ENCODE data around the gene HSD17B14. TPM values are rescaled to one million over a fixed set of nuclear protein-coding genes. Genes with fewer than 3 reads are reported as not detected.

The HSD17B14 gene
- total and polyA plus RNA-seq, 2 of the 13 experiments (the other 11 are each of a cell fraction or from before 2014, with no cell fraction given): 0.58 to 1.2 TPM

DNA sequence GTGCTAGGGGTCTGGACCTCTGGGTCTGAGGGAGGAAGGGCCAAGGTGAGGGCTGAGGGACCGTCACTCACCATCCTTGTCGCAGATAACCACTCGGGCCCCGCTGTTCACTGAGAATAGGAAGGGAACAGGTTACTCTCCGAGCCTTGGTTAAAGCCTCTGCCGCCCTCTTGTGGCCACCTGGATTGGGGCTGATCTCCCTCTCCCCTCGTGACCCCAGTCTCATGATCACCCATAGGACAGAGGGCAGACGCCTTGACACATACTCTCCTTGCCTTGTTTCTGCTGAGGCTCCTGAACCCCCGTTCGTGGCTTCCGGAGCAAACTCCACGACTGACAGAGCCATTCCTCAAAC, 580 bp downstream of the HSD17B14 start (continued):
- TF ChIP-seq ATRX (CRISPR knock-in tag; IDR thresholded peaks at IDR 0.05; ENCODE audit: borderline replicate concordance): no peak
- no peak for TF ChIP-seq BRCA1 (CRISPR knock-in tag; IDR thresholded peaks at IDR 0.05)
- TF ChIP-seq ZSCAN22 (CRISPR knock-in tag; IDR thresholded peaks at IDR 0.05): no peak; the same call in 1 of the 2 replicates
- no peak for TF ChIP-seq ZNF891 (CRISPR knock-in tag; IDR thresholded peaks at IDR 0.05)
- TF ChIP-seq SOX5 (CRISPR knock-in tag; IDR thresholded peaks at IDR 0.05; ENCODE audit: borderline replicate concordance): no peak
- TF ChIP-seq RCOR2 (CRISPR knock-in tag; IDR thresholded peaks at IDR 0.05): no peak
- no peak for TF ChIP-seq ZNF337 (CRISPR knock-in tag; IDR thresholded peaks at IDR 0.05; ENCODE audit: borderline replicate concordance, low read depth)
- no peak for TF ChIP-seq ZNF496 (CRISPR knock-in tag; IDR thresholded peaks at IDR 0.05; ENCODE audit: insufficient replicate concordance)
- TF ChIP-seq, protein P1, sequence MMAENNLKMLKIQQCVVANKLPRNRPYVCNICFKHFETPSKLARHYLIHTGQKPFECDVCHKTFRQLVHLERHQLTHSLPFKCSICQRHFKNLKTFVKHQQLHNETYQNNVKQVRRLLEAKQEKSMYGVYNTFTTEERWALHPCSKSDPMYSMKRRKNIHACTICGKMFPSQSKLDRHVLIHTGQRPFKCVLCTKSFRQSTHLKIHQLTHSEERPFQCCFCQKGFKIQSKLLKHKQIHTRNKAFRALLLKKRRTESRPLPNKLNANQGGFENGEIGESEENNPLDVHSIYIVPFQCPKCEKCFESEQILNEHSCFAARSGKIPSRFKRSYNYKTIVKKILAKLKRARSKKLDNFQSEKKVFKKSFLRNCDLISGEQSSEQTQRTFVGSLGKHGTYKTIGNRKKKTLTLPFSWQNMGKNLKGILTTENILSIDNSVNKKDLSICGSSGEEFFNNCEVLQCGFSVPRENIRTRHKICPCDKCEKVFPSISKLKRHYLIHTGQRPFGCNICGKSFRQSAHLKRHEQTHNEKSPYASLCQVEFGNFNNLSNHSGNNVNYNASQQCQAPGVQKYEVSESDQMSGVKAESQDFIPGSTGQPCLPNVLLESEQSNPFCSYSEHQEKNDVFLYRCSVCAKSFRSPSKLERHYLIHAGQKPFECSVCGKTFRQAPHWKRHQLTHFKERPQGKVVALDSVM (CRISPR knock-in tag; IDR thresholded peaks at IDR 0.05): no peak
- TF ChIP-seq MYC (CRISPR knock-in tag; IDR thresholded peaks at IDR 0.05; ENCODE audit: borderline replicate concordance): no peak
- no peak for TF ChIP-seq KDM6A (CRISPR knock-in tag; IDR thresholded peaks at IDR 0.05; ENCODE audit: low read depth)
- TF ChIP-seq ZKSCAN1 (IDR thresholded peaks at IDR 0.05; ENCODE audit: low read length): no peak
- TF ChIP-seq TBX2 (CRISPR knock-in tag; IDR thresholded peaks at IDR 0.05; ENCODE audit: borderline replicate concordance): 0 out of 2 replicates have a peak, but pooled peaks have one; percentile 33
- no peak for TF ChIP-seq ZNF484 (CRISPR knock-in tag; IDR thresholded peaks at IDR 0.05; ENCODE audit: borderline replicate concordance, low read depth)
- no peak for TF ChIP-seq SMAD1 (CRISPR knock-in tag; IDR thresholded peaks at IDR 0.05; ENCODE audit: borderline replicate concordance, low read depth)
- TF ChIP-seq, protein P2, sequence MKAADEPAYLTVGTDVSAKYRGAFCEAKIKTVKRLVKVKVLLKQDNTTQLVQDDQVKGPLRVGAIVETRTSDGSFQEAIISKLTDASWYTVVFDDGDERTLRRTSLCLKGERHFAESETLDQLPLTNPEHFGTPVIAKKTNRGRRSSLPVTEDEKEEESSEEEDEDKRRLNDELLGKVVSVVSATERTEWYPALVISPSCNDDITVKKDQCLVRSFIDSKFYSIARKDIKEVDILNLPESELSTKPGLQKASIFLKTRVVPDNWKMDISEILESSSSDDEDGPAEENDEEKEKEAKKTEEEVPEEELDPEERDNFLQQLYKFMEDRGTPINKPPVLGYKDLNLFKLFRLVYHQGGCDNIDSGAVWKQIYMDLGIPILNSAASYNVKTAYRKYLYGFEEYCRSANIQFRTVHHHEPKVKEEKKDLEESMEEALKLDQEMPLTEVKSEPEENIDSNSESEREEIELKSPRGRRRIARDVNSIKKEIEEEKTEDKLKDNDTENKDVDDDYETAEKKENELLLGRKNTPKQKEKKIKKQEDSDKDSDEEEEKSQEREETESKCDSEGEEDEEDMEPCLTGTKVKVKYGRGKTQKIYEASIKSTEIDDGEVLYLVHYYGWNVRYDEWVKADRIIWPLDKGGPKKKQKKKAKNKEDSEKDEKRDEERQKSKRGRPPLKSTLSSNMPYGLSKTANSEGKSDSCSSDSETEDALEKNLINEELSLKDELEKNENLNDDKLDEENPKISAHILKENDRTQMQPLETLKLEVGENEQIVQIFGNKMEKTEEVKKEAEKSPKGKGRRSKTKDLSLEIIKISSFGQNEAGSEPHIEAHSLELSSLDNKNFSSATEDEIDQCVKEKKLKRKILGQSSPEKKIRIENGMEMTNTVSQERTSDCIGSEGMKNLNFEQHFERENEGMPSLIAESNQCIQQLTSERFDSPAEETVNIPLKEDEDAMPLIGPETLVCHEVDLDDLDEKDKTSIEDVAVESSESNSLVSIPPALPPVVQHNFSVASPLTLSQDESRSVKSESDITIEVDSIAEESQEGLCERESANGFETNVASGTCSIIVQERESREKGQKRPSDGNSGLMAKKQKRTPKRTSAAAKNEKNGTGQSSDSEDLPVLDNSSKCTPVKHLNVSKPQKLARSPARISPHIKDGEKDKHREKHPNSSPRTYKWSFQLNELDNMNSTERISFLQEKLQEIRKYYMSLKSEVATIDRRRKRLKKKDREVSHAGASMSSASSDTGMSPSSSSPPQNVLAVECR (CRISPR knock-in tag; IDR thresholded peaks at IDR 0.05; ENCODE audit: borderline replicate concordance): no peak; the same call in 1 of the 2 replicates
- TF ChIP-seq DNMT3B (CRISPR knock-in tag; conservative IDR thresholded peaks at IDR 0.05): no peak
- no peak for TF ChIP-seq ZBTB42 (CRISPR knock-in tag; IDR thresholded peaks at IDR 0.05)
- TF ChIP-seq, protein P3, sequence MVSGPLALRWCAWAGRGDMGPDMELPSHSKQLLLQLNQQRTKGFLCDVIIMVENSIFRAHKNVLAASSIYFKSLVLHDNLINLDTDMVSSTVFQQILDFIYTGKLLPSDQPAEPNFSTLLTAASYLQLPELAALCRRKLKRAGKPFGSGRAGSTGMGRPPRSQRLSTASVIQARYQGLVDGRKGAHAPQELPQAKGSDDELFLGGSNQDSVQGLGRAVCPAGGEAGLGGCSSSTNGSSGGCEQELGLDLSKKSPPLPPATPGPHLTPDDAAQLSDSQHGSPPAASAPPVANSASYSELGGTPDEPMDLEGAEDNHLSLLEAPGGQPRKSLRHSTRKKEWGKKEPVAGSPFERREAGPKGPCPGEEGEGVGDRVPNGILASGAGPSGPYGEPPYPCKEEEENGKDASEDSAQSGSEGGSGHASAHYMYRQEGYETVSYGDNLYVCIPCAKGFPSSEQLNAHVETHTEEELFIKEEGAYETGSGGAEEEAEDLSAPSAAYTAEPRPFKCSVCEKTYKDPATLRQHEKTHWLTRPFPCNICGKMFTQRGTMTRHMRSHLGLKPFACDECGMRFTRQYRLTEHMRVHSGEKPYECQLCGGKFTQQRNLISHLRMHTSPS (CRISPR knock-in tag; IDR thresholded peaks at IDR 0.05; ENCODE audit: low read depth): no peak
- TF ChIP-seq RARG (CRISPR knock-in tag; IDR thresholded peaks at IDR 0.05; ENCODE audit: low read depth): no peak
- TF ChIP-seq, protein P4, sequence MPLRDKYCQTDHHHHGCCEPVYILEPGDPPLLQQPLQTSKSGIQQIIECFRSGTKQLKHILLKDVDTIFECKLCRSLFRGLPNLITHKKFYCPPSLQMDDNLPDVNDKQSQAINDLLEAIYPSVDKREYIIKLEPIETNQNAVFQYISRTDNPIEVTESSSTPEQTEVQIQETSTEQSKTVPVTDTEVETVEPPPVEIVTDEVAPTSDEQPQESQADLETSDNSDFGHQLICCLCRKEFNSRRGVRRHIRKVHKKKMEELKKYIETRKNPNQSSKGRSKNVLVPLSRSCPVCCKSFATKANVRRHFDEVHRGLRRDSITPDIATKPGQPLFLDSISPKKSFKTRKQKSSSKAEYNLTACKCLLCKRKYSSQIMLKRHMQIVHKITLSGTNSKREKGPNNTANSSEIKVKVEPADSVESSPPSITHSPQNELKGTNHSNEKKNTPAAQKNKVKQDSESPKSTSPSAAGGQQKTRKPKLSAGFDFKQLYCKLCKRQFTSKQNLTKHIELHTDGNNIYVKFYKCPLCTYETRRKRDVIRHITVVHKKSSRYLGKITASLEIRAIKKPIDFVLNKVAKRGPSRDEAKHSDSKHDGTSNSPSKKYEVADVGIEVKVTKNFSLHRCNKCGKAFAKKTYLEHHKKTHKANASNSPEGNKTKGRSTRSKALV (CRISPR knock-in tag; IDR thresholded peaks at IDR 0.05): no peak

Measured in HepG2 (cell line).